ENCODE measurements around the gene SLC17A5. TPM values are rescaled to one million over a fixed set of nuclear protein-coding genes. Genes with fewer than 3 reads are reported as not detected.
"Not testable (repeated sequence)": the region's sequence is repeated elsewhere in the genome, so short reads cannot be mapped to it uniquely, and the experiment has no call there.

Gene SLC17A5
- polyA plus RNA-seq, 5 donors = 8.8 to 10.5 (median 10.1) TPM

- DNase-seq = no peak
Observed at GRCh38 chr6:73569121-73569520, 84.7 kb downstream of the SLC17A5 start.

GRCh38 chr6:73566954-73567591, 86.7 kb downstream of the SLC17A5 start:
- no peak for DNase-seq

- DNase-seq = not testable (repeated sequence)
Observed at GRCh38 chr6:73566486-73566871, 87.3 kb downstream of the SLC17A5 start.

GRCh38 chr6:73565767-73566485, 87.9 kb downstream of the SLC17A5 start:
- no peak for DNase-seq

GRCh38 chr6:73564578-73565345, 89.0 kb downstream of the SLC17A5 start:
- DNase-seq = no peak

GRCh38 chr6:73562558-73562957, 91.2 kb downstream of the SLC17A5 start:
- no peak for DNase-seq

GRCh38 chr6:73560853-73561407, 92.9 kb downstream of the SLC17A5 start:
- no peak for DNase-seq

GRCh38 chr6:73560182-73560732, 93.5 kb downstream of the SLC17A5 start:
- DNase-seq = peak in 1 of 2 donors; percentile 40

- DNase-seq = not testable (repeated sequence)
Observed at GRCh38 chr6:73559399-73559794, 94.4 kb downstream of the SLC17A5 start.

GRCh38 chr6:73558624-73559398, 95.0 kb downstream of the SLC17A5 start:
- DNase-seq = no peak

- no peak for DNase-seq
Observed at GRCh38 chr6:73556836-73557235, 97.0 kb downstream of the SLC17A5 start.

GRCh38 chr6:73555380-73555949, 98.3 kb downstream of the SLC17A5 start:
- DNase-seq = not testable (repeated sequence)

GRCh38 chr6:73551115-73551514, 102.7 kb downstream of the SLC17A5 start:
- not testable (repeated sequence) for DNase-seq

- DNase-seq = no peak
Observed at GRCh38 chr6:73548458-73549446, 105.0 kb downstream of the SLC17A5 start.

- no peak for DNase-seq
Observed at GRCh38 chr6:73547036-73547435, 106.8 kb downstream of the SLC17A5 start.
